ENCODE data around the gene TFDP2. TPM values are rescaled to one million over a fixed set of nuclear protein-coding genes. Genes with fewer than 3 reads are reported as not detected.
A peak's percentile ranks its signal among the peaks of the same experiment; 100 is the strongest.
"Not testable (repeated sequence)": the region's sequence is repeated elsewhere in the genome, so short reads cannot be mapped to it uniquely, and the experiment has no call there.

TFDP2 gene
- total RNA-seq, 1 donor from 2014 or later, result 11.6 TPM

DNA sequence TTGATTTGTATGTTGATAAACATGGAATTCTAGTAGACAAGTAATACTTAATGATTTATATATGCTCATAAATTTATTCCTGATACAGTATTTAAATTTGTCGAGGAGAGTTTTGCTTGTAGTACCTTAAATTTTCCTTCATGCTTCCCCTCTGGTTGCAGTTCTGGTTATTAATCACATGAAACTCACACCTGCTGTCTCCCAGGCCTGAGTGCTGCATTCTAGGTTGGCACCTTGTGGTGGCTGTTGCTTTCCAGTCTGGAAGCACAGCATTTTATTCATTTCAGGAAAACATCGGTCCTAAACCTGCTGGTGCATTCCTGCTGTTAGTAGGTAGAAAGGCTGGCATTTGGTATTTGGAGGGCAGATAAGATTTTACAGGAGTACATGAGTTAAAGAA lies 228.0 kb downstream of the TFDP2 start:
- TF ChIP-seq, protein P1, sequence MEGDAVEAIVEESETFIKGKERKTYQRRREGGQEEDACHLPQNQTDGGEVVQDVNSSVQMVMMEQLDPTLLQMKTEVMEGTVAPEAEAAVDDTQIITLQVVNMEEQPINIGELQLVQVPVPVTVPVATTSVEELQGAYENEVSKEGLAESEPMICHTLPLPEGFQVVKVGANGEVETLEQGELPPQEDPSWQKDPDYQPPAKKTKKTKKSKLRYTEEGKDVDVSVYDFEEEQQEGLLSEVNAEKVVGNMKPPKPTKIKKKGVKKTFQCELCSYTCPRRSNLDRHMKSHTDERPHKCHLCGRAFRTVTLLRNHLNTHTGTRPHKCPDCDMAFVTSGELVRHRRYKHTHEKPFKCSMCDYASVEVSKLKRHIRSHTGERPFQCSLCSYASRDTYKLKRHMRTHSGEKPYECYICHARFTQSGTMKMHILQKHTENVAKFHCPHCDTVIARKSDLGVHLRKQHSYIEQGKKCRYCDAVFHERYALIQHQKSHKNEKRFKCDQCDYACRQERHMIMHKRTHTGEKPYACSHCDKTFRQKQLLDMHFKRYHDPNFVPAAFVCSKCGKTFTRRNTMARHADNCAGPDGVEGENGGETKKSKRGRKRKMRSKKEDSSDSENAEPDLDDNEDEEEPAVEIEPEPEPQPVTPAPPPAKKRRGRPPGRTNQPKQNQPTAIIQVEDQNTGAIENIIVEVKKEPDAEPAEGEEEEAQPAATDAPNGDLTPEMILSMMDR (IDR thresholded peaks at IDR 0.05; ENCODE audit: insufficient read depth, low read length, severe bottlenecking), result no peak
- DNase-seq (ENCODE audit: low read depth) (no peak), FAIRE-seq (no peak)
- no peaks in the 10 kb centered on the region for H3K27me3 ChIP-seq (ENCODE audit: control insufficient read depth, insufficient read depth, low read length)
- H3K36me3 ChIP-seq (ENCODE audit: control insufficient read depth, insufficient read depth, low read length), result peaks cover 12% of the 10 kb centered on the region
- no peak overlapping the region for H3K4me3 ChIP-seq (ENCODE audit: low read depth, low read length)

DNA sequence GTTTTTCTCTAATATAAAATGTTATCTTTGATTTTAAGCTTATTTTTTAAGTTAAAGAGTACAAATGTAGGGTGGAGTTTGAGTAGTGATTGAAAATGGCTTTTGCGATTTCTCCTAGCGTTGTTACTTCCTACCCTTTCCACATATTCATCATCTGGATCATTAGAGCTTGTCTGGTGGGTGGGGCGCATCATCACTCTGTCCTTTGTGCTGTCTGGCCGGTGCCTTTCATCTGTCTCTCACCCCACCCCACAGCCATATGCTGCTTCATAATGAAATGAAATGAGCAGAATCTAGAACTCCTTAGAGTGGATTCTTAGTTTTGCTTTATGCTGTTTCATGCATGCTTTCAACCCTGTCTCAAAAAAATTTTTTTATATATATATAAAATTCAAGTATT lies 228.6 kb downstream of the TFDP2 start:
- Histone ChIP-seq H3K27me3 (ENCODE audit: control insufficient read depth, insufficient read depth, low read length) (no peaks in the 10 kb centered on the region), H3K4me3 (ENCODE audit: low read depth, low read length) (no peak overlapping the region), H3K36me3 (ENCODE audit: control insufficient read depth, insufficient read depth, low read length) (peaks cover 12% of the 10 kb centered on the region)
- FAIRE-seq (no peak), DNase-seq (ENCODE audit: low read depth) (no peak)
- TF ChIP-seq, protein P1 (IDR thresholded peaks at IDR 0.05; ENCODE audit: insufficient read depth, low read length, severe bottlenecking), result no peak

DNA sequence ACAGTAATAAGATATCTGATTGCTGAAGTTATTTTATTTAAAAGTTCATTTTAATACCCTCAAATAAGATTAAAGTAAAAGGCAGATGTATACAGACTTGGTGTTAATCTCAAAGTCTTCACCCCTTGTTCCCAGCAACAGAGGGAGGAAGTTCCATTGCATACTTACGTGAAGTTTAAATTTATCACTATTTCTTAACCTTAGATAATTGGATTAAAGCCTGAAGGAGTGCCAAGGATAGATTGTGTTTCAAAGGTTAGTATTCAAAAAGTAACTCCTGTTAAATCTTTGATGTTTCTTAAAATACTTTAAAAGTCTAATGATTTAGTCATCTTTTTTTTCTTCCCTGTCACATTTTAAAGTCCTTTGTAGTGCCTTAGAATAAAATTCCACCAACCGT lies 233.6 kb downstream of the TFDP2 start:
- DNase-seq (ENCODE audit: low read depth) (no peak), FAIRE-seq (no peak)
- Histone ChIP-seq H3K4me3 (ENCODE audit: low read depth, low read length) (no peak overlapping the region), H3K27me3 (ENCODE audit: control insufficient read depth, insufficient read depth, low read length) (no peaks in the 10 kb centered on the region), H3K36me3 (ENCODE audit: control insufficient read depth, insufficient read depth, low read length) (peaks cover 15% of the 10 kb centered on the region)
- TF ChIP-seq, protein P1 (IDR thresholded peaks at IDR 0.05; ENCODE audit: insufficient read depth, low read length, severe bottlenecking), result no peak

DNA sequence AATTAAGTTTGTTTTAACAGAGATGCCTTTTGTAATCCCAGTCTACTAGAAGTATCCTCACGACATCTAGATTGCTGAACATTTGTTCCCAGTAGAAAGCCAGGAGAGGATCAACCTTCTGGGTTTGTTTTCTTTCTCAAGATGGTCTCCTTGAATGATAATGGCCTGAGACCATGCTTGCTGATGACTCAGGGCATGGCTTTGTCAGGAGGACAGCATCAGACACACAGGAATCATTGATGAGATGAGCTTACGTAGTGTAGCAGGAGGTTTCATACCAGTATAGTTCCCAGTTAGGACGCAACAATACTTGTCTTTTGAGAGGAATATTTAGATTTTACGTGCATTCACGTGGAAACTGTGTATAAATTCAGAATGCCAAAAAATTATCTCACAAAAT lies 234.3 kb downstream of the TFDP2 start:
- H3K27me3 ChIP-seq (ENCODE audit: control insufficient read depth, insufficient read depth, low read length), result no peaks in the 10 kb centered on the region
- FAIRE-seq (no peak), DNase-seq (ENCODE audit: low read depth) (no peak)
- TF ChIP-seq, protein P1 (IDR thresholded peaks at IDR 0.05; ENCODE audit: insufficient read depth, low read length, severe bottlenecking), result no peak
- peaks cover 11% of the 10 kb centered on the region for H3K36me3 ChIP-seq (ENCODE audit: control insufficient read depth, insufficient read depth, low read length)
- H3K4me3 ChIP-seq (ENCODE audit: low read depth, low read length), result no peak overlapping the region

DNA sequence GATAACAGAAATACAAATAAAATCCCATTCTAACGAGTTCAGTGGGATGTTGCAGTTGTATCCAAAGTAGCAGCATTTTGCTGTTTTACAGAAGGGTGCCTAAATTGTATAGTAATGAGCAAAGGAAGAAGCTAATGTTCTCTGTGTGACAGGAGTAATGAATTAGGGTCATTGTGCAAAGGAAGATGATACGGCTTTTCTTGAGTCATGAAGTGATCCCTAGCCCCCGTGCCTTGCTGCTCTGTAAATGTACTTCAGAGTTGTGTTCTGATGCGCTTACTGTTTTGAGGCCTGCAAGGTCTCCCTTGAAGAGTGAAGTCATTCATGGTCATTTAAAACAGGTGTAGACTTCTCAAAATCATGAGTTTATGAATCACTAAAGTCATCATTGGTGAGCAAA lies 235.0 kb downstream of the TFDP2 start:
- no peak overlapping the region for H3K4me3 ChIP-seq (ENCODE audit: low read depth, low read length)
- no peak for FAIRE-seq
- DNase-seq (ENCODE audit: low read depth), result no peak
- TF ChIP-seq, protein P1 (IDR thresholded peaks at IDR 0.05; ENCODE audit: insufficient read depth, low read length, severe bottlenecking), result no peak
- H3K27me3 ChIP-seq (ENCODE audit: control insufficient read depth, insufficient read depth, low read length), result no peaks in the 10 kb centered on the region
- peaks cover 9% of the 10 kb centered on the region for H3K36me3 ChIP-seq (ENCODE audit: control insufficient read depth, insufficient read depth, low read length)

DNA sequence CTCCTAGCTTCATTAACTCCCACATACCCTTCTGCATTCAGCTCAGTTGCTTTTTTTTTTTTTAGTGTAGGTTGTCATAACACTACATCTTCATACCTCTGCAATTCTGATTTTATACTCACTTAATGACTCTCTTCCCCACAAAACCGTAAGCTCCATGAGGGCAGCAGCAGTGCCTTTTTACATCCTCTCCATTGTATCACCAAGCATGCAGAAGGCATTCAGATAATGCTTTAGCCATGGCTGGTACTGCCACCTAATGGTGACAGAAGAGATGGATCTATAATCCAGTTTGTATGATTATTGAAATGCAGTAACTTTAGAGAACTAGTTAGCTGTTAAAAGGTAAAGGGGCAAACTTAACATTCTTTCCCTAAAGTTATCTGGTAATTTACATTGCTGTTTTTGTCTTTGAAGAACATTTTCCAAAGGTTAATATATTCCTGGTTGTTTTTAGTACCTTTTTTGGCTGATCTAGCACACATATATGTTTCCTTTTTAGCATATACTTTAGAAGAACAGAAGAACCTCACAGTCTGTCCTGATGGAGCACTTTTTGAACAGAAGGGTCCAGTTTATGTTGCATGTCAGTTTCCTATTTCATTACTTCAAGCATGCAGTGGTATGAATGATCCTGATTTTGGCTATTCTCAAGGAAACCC lies 236.1 kb downstream of the TFDP2 start:
- H3K4me3 ChIP-seq (ENCODE audit: low read depth, low read length), result no peak overlapping the region
- DNase-seq (ENCODE audit: low read depth) (peak; percentile 63), FAIRE-seq (no peak)
- H3K27me3 ChIP-seq (ENCODE audit: control insufficient read depth, insufficient read depth, low read length), result no peaks in the 10 kb centered on the region
- peaks cover 9% of the 10 kb centered on the region for H3K36me3 ChIP-seq (ENCODE audit: control insufficient read depth, insufficient read depth, low read length)
- TF ChIP-seq, protein P1 (IDR thresholded peaks at IDR 0.05; ENCODE audit: insufficient read depth, low read length, severe bottlenecking), result peak; percentile 47

DNA sequence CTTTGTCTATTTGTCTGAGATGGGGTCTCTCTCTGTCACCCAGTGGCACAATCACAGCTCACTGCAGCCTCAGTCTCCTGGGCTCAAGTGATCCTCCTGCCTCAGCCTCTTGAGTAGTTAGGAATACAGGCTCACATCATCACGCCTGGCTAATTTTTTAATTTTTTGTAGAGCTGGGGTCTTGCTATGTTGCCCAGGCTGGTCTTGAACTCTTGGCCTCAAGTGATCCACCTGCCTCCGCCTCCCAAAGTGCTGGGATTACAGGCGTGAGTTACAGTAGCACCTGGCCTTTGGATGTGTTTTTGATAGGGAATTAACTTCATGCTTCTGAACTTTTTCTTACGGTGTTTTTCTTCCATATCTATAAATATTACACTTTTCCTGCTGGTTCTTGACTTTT lies 239.4 kb downstream of the TFDP2 start:
- not testable (repeated sequence) for DNase-seq (ENCODE audit: low read depth); FAIRE-seq; H3K36me3 ChIP-seq (ENCODE audit: control insufficient read depth, insufficient read depth, low read length); H3K27me3 ChIP-seq (ENCODE audit: control insufficient read depth, insufficient read depth, low read length); H3K4me3 ChIP-seq (ENCODE audit: low read depth, low read length)

All from bronchial epithelial cell (primary cell).